GM19463 (cell line): ENCODE data around the gene CATSPERD.
A peak's percentile ranks its signal among the peaks of the same experiment; 100 is the strongest.

Source experiments
- ATAC-seq: cut with Tn5 transposase; IDR thresholded peaks from one replicate; pipeline ENCODE4 v1.9.1; 2021; ENCODE audit warnings: mild to moderate bottlenecking, moderate library complexity; ENCODE audit not compliant: unreplicated experiment

Gene CATSPERD

GRCh38 chr19:5784581-5785147 lies 64.2 kb downstream of the CATSPERD start, which contains the start of gene PRR22:
Gene PRR22, minus strand, starts transcription at chr19:5784746. Its CDS starts 86 bp downstream, at chr19:5784660.
- no peak for ATAC-seq

DNA sequence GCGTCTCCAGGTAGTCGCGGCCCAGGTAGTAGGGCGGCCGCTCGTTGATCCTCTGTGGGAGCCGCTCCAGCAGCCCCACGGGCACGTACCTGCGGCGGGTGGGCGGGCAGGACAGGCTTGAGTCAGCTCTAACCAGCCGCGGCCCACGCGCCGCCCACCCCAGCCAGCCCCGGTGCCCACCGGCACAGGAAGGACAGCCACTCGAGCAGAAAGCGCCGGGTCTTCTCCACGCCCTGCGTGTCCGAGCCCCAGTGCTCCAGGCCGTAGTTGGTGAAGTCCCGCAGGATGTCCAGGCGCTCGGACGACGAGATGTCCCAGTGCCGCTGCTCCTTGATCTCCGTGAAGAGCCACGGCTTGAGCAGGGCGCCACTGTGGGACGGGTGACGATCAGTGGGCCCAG lies 65.0 kb downstream of the CATSPERD start:
- no peak for ATAC-seq

DNA sequence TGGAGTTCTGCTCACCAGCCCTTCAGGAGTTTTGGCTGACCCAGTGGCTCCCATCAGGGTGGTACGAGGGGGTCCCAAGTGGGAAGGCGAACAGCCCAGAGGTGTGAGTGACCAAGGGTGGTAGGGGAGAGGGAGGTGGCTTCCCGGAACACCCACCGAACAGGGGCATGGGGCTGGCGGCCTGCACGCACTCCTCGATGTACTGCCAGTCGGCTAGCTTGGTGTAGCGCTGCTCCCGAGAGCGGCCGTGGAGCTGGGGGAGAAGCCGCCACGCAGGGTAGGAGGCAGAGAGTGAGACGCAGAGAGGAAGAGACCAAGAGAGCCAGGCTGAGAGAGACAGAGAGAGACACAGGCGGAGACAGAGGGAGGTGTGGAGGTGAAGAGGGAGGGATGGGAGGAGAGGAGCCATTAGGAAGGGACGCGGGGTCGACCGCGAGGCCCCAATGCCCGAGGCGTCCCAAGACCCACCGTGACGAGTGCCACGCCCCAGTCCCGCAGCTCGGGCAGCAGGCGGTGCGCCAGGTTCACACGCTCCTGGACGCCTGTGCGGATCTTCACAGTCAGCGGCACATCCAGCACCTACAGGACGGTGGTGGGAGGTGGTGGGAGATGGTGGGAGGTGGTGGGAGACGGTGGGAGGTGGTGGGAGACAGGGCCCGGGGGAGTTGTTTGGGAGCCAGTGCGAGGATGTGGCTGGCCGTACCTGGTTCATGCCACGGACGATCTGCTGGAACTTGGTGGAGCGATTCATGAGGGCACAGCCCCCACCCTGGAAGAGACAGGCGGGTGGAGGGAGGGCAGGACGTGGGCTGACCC lies 66.4 kb downstream of the CATSPERD start:
- ATAC-seq: no peak

GRCh38 chr19:5787409-5788182 lies 67.2 kb downstream of the CATSPERD start:
- no peak for ATAC-seq

GRCh38 chr19:5788422-5788821 lies 68.0 kb downstream of the CATSPERD start:
- no peak for ATAC-seq

GRCh38 chr19:5789351-5789761 lies 68.9 kb downstream of the CATSPERD start:
- ATAC-seq: no peak

DNA sequence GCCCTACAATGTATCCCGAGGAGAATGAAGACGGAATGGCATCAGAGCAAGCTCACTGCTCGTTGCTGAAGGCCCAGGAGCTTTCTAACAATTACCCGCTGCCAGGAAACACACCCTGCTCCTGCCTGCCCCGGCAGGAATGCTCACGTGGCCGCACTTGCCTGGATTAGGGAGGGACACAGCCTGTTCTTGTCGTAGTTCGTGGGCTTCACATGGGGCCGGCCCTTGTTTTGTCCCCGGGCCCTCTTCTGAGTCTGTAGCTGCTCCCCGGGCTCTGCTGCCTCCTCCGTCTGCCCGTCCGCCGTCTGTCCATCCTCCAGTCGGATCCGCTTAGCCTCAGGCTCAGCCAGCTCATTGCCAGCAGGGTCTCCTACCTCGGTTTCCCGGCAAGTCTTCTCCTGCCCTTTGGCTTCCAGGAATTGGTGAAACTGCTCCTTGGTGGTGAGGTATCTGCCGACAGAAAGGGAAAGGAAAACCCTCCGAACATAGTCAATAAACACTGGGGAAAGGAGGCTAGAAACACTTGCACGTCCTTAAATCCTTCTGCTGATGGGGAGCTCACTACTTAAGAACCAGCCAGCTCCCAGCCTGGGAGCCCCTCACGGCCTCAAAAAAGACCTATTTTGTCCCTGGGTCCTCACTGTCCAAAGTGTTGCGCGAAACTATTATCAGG lies 69.6 kb downstream of the CATSPERD start:
- ATAC-seq: no peak

- ATAC-seq: peak; percentile 92
Observed at GRCh38 chr19:5790559-5791520, 70.4 kb downstream of the CATSPERD start, which contains the start of gene DUS3L. Gene DUS3L, minus strand, starts transcription at chr19:5791163. Its CDS starts 22 bp downstream, at chr19:5791141.

GRCh38 chr19:5792224-5792623 lies 71.8 kb downstream of the CATSPERD start:
- ATAC-seq: no peak

GRCh38 chr19:5793188-5793587 lies 72.8 kb downstream of the CATSPERD start:
- ATAC-seq: no peak

- ATAC-seq: no peak
Observed at GRCh38 chr19:5795382-5795919, 75.0 kb downstream of the CATSPERD start.

DNA sequence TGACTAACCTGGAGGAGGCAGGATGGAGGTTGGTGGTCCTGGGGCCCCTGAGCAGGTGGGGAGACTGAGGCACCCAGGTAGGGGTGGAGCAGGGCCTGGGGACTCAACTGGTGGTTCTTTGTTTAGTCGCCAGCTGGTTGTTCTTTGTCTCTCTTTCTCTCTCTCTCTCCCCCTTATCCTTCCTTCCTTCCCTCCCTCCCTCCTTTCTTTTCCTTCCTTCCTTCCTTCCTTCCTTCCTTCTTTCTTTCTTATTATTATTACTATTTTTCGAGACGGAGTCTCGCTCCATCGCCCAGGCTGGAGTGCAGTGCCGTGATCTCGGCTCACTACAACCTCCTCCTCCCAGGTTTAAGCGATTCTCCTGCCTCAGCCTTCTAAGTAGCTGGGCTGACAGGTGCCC lies 77.8 kb downstream of the CATSPERD start:
- ATAC-seq: no peak

GRCh38 chr19:5799247-5800241 lies 79.1 kb downstream of the CATSPERD start:
- no peak for ATAC-seq

- no peak for ATAC-seq
Observed at GRCh38 chr19:5800361-5801270, 80.2 kb downstream of the CATSPERD start.

DNA sequence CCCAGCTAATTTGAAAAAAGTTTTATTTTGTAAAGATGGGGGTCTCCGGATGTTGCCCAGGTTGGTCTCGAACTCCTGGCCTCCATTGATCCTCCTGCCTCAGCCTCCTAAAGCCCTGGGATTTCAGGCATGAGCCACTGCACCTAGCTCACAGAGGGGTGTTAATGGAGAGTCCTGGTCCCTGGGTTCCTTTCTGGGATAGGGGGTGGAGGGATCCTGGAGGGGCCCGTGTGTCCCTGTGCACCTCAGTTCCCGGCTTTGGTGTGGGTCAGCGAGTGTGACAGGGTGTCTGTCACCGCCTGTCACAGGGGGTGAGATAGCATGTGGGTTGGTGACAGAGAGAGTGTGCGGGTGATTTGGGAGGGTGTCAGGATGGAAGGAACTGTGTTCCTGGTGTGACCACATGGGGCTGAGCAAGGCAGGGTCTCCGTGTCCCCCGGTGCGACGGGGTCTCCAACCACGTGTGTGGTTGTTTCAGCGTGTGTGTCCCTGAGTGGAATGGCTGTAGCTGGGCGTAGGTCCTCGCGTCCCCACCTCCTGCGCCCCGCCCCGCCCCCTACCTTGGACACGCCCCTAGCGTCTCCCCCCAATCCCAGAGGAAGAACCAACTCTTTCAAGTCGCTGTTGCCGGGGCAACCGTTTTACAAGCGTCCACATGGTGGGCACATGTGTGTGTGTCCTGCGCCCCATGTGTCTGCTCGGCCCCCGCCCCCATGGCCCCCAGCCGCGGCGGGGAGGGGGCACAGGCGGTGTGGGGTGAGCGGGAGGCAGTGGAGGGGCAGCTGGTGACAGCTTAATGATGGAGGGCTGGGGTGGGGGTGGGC lies 81.6 kb downstream of the CATSPERD start:
- ATAC-seq: no peak

- ATAC-seq: no peak
Observed at GRCh38 chr19:5803441-5803751, 83.0 kb downstream of the CATSPERD start.
